Kidney (tissue), 14 donors: ENCODE results near the gene KCNJ15. TPM values are rescaled to one million over a fixed set of nuclear protein-coding genes. Genes with fewer than 3 reads are reported as not detected.
"Not testable (repeated sequence)": the region's sequence is repeated elsewhere in the genome, so short reads cannot be mapped to it uniquely, and the experiment has no call there.

Experiments
- DNase-seq, 5 donors: peaks; one replicate each; pipeline ENCODE4 v3.0.0-alpha.2; 2013 to 2020
- FAIRE-seq: peaks from 2 replicates; lab custom pipeline; 2012; peaks lifted over from hg19 to GRCh38; lab: Jason Lieb, UNC
- H3K27ac ChIP-seq, 2 donors: one replicate each; pipeline ENCODE4 v1.7.0; 2013; ENCODE audit warnings: low read depth in 2 of 2, low read length in 2 of 2, inconsistent platforms in 1 of 2
- H3K27me3 ChIP-seq: one replicate; pipeline ENCODE4 v1.7.1; 2013; ENCODE audit warnings: low read length, inconsistent platforms; ENCODE audit not compliant: control insufficient read depth, insufficient read depth
- H3K36me3 ChIP-seq, 3 donors: one replicate each; pipeline versions ENCODE4 v1.7.0 to v1.7.1; 2013; ENCODE audit warnings: low read length in 3 of 3, control low read depth in 1 of 3, inconsistent platforms in 1 of 3; ENCODE audit not compliant: insufficient read depth in 3 of 3, control insufficient read depth in 2 of 3
- H3K4me1 ChIP-seq, 3 donors: one replicate each; pipeline versions ENCODE4 v1.7.0 to v1.7.1; 2013; ENCODE audit warnings: low read length in 3 of 3, inconsistent platforms in 1 of 3, low read depth in 1 of 3; ENCODE audit not compliant: control insufficient read depth in 2 of 3, insufficient read depth in 2 of 3
- H3K4me3 ChIP-seq, 3 donors: one replicate each; pipeline versions ENCODE4 v1.7.0 to v1.8.1; 2013; ENCODE audit warnings: low read length in 3 of 3, control low read depth in 1 of 3, inconsistent platforms in 1 of 3
- H3K9ac ChIP-seq, 3 donors: one replicate each; pipeline versions ENCODE4 v1.7.0 to v1.7.1; 2013; ENCODE audit warnings: low read length in 3 of 3, control low read depth in 1 of 3, inconsistent platforms in 1 of 3
- H3K9me3 ChIP-seq, 3 donors: one replicate each; pipeline versions ENCODE4 v1.7.0 to v1.7.1; 2013; ENCODE audit warnings: low read length in 3 of 3, control low read depth in 1 of 3, inconsistent platforms in 1 of 3; ENCODE audit not compliant: control insufficient read depth in 2 of 3, insufficient read depth in 1 of 3
- CTCF ChIP-seq: IDR thresholded peaks from 3 replicates; pipeline ENCODE4 v1.5.1; 2012; ENCODE audit warnings: mild to moderate bottlenecking, moderate library complexity, borderline replicate concordance; ENCODE audit not compliant: insufficient read depth; ENCODE audit errors: extremely low read depth
- intact Hi-C: fragments of 100-400 bp; cut with DNase I; formaldehyde crosslinking; loops from one replicate; pipeline ENCODE4 v1.11.1; 2022
- polyA plus RNA-seq: library from polyadenylated mRNA; stranded (reverse); fragments of 350-450 nt; fragmentation: Illumina TruSeq; extraction: RNeasy Lipid Tissue Mini Kit (QIAGEN cat#74804); gene quantifications from one replicate; pipeline ENCODE4 v1.2.3, GENCODE V29; 2014; ENCODE audit warnings: low read depth, low replicate concordance; ENCODE audit not compliant: insufficient read depth
- total RNA-seq: library from RNA; stranded (reverse); fragmentation: NEBNext Ultra II Directional; extraction: Animal tissue kit (Norgen Biotek cat#: 25700); gene quantifications from one replicate; pipeline ENCODE4 v1.2.1, GENCODE V29; 2021
- donor health status: control.
- donor health status: control.
- donor health status: control.
- donor health status: control.
- donor health status: control.
- donor health status: DM: yes; HTN: yes; CAD: no.
- donor health status: Normal renal cell carcinoma (clear cell type).

KCNJ15 gene
- total and polyA plus RNA-seq, 2 donors from 2014 or later, result 102 to 142 TPM

DNA sequence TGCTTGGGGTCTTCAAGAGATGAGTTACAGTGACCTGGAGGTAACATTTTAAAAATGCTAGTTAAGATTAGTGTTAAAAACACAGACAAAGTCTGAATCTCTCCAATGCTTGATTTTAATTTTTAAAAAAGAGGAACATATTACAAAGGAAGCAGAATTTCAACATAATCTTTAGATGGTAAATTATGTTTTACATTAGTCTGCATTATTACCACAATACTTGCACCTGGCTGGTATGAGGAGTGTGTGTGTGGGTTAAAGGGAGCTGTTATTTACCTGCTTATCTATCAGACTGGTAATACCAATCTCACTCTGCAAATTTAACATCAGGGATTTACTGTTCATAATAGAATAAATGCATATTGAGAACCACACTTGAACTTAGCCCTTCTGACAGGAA is 10.3 kb upstream of the KCNJ15 start:
- Histone ChIP-seq H3K9ac (no peak overlapping the region), H3K9me3 (no peaks in the 10 kb centered on the region), H3K4me3 (no peak overlapping the region), H3K4me1 (peaks cover 4 to 11% (median 9%) of the 10 kb centered on the region in 3 donors), H3K27me3 (no peaks in the 10 kb centered on the region), H3K27ac (no peak overlapping the region), H3K36me3 (no peaks in the 10 kb centered on the region)
- no peak for TF ChIP-seq CTCF
- DNase-seq (no peak), FAIRE-seq (no peak)
- intact Hi-C loops, result no loop called here

DNA sequence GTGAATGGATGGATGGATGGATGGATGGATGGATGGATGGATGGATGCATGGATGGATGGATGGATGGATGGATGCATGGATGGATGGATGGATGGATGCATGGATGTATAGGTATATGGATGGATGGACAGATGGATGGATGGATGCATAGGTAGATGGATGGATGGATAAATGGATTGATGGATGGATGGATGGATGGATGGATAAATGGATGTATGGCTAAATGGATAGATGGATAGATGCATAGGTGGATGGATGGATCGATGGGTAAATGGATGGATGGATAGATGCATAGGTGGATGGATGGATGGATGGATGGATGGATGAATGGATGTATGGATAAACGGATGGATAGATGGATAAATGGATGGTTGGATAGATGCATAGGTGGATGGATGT is 9.7 kb upstream of the KCNJ15 start:
- H3K9me3 ChIP-seq, intact Hi-C loops, H3K36me3 ChIP-seq, H3K4me1 ChIP-seq, H3K9ac ChIP-seq, DNase-seq, H3K4me3 ChIP-seq, H3K27ac ChIP-seq, H3K27me3 ChIP-seq, FAIRE-seq: not testable (repeated sequence)

- no peak overlapping the region for H3K9ac ChIP-seq
- FAIRE-seq (no peak), DNase-seq (peak in 1 of 5 donors; percentile 29)
- no peaks in the 10 kb centered on the region for H3K27me3 ChIP-seq
- no peaks in the 10 kb centered on the region for H3K36me3 ChIP-seq
- H3K4me1 ChIP-seq, result peaks cover 3 to 5% (median 4%) of the 10 kb centered on the region in 3 donors
- no peak overlapping the region for H3K27ac ChIP-seq
- no peaks in the 10 kb centered on the region for H3K9me3 ChIP-seq
- no peak overlapping the region for H3K4me3 ChIP-seq
- intact Hi-C loops, result no loop called here
- TF ChIP-seq CTCF, result no peak
Measured at GRCh38 chr21:38247738-38248510, 8.9 kb upstream of the KCNJ15 start.

DNA sequence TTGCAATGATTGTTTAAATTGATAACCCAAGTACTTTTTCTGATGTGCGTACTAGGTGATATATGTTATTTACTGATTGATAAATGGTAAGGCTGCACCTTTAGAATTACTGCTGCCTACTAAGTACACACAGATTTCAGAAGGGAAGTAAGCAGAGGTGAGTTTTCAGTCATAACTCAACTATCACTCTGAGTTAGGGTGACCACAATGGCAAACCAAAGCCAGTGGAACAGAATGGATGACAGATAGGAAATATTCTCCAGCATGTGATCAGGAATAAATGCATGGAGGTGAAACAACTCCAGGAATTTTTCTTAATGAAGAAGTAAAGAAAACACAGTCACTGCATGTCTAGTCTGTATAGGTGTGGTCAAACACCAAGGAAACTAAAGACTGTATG is 7.5 kb upstream of the KCNJ15 start:
- DNase-seq, result no peak
- Histone ChIP-seq H3K9me3 (no peaks in the 10 kb centered on the region), H3K36me3 (no peaks in the 10 kb centered on the region), H3K4me1 (peaks cover 3 to 4% (median 4%) of the 10 kb centered on the region in 3 donors), H3K27me3 (no peaks in the 10 kb centered on the region), H3K4me3 (no peak overlapping the region), H3K27ac (no peak overlapping the region), H3K9ac (no peak overlapping the region)
- no peak for FAIRE-seq
- no peak for TF ChIP-seq CTCF
- intact Hi-C loops, result no loop called here
